Measurements from ENCODE around the gene ZFYVE28.

The ZFYVE28 gene

DNA sequence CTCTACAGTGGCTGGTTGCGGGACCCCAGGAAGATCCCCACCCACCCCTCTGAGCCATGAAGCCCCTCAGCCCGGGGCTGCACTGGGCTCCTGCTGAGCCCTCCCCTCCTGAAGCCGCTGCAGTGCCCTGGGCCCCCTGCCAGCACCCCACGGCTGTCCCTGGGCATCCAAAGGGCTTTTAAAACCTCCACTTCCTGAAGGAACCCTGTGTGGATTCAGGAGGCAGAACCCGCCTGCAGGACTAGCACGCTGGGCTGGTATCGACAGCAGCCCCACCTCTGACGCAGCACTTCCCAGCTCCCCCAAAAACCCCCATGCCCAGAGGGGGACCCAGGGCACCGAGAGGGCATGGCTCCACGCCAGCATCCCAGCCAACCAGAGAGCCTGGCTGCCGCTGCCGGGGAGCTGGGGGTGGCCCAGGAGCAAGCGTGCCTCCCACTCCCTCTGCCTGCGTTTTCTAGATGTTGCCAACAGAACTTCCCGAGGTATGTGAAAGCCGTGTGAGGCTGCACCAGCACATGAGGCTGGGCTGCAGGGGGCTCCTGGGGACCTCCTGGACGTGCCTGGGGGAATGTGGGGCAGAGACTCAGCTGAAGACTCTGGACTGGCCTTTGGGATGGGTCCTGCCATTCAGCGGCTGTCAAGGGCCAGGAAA is 162.8 kb downstream of the ZFYVE28 start:
- Histone ChIP-seq H3K9ac (ENCODE audit: low read depth in 1 of 2, low read length in 2 of 2) (no peak overlapping the region), H3K4me3 (ENCODE audit: low read length in 2 of 2) (no peak overlapping the region), H3K9me3 (ENCODE audit: control insufficient read depth in 2 of 2, low read length in 2 of 2) (no peaks in the 10 kb centered on the region), H3K27me3 (ENCODE audit: control insufficient read depth in 2 of 2, insufficient read depth in 2 of 2, low read length in 2 of 2) (no peaks in the 10 kb centered on the region), H3K27ac (ENCODE audit: low read depth in 2 of 2, low read length in 2 of 2) (peak overlapping the region; percentile 43 to 46), H3K36me3 (ENCODE audit: control insufficient read depth in 2 of 2, insufficient read depth in 2 of 2, low read length in 2 of 2) (peaks cover 37 to 48% of the 10 kb centered on the region in 2 donors), H3K4me1 (ENCODE audit: control insufficient read depth in 2 of 2, insufficient read depth in 2 of 2, low read length in 2 of 2) (peaks cover 11 to 12% of the 10 kb centered on the region in 2 donors)

DNA sequence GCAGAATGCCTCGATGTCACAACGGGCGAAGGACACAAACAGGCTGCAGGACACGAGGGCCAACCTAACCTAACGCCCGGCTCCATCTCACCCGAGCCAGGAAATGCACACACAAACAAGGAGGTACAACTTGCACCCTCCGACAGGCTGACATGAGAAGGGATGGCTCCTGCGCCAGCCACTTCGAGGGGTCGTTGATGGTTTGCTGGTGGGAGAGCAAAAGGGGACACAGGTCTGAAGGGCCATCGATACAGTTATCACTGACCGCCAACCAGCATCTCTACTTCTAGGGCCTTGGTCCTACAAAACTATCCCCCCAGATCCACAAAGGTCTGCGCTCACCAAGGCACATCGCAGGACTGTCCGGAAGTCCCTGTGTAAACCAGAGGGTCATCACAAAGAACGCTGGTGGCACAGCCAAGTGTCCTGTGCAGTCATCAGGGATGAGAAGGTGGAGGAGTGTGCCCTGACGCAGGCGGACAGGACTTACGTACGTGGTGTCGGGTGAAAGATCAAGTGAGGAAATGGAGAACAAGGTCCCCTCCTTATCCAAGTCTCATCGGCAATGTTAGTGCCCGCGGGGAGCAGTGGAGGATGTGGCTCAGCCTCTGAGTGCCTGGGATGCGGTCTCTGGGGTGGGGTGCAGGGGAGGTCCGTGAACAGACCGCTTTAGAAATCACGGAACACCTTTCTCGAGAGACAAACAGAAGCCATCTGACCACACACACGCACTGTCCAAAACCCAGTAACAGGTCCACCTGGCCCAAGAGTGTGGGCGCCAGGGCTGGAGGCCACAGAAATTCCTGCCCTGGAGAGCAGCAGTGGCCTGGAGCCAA is 163.6 kb downstream of the ZFYVE28 start:
- Histone ChIP-seq H3K27ac (ENCODE audit: low read depth in 2 of 2, low read length in 2 of 2) (no peak overlapping the region), H3K9me3 (ENCODE audit: control insufficient read depth in 2 of 2, low read length in 2 of 2) (no peaks in the 10 kb centered on the region), H3K36me3 (ENCODE audit: control insufficient read depth in 2 of 2, insufficient read depth in 2 of 2, low read length in 2 of 2) (peaks cover 45 to 49% of the 10 kb centered on the region in 2 donors), H3K9ac (ENCODE audit: low read depth in 1 of 2, low read length in 2 of 2) (no peak overlapping the region), H3K27me3 (ENCODE audit: control insufficient read depth in 2 of 2, insufficient read depth in 2 of 2, low read length in 2 of 2) (no peaks in the 10 kb centered on the region), H3K4me1 (ENCODE audit: control insufficient read depth in 2 of 2, insufficient read depth in 2 of 2, low read length in 2 of 2) (peaks cover 3 to 4% of the 10 kb centered on the region in 2 donors), H3K4me3 (ENCODE audit: low read length in 2 of 2) (no peak overlapping the region)

DNA sequence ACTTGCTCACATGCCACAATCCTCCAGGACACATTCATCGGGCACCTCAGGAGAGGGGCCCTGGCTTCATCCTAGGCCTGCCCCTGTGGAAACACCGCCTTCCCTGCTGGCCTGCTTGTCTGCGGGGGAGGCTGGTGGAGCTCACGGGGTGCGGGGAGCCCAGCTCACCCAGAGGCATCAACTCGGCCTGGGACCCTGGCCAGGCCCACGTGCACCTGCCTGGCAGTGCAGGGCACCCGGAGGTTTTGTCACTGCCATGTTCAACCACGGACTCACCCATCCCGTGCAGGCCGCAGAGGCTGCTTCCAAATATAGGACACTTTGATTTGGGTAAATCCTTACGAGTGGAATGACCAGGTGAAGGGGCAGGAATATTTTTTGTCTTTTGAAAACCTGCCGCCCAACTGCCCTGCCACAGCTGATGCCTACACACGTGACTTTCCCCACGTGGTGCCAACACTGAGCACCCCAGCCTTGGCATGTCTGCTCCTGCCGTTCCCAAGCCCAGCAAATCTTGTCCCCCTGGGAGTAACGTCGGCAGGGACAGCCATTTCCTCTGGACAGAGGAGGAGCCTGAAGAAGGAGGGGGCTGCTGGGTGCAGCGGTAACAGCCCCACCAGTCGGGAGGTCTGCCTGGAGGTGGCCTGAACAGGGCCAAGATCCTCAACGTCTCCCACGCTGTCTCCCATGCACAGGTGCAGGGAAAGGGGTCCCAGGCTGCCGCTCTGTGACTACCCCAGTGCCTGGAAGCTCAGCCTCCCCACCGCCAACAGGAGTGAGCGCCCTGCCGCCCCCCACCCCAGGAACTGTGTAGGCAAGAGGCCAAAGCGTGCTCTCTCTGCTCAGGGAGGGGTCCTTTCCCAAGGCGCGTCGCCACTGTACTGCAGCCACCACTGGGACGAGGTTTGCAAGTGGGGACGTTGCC is 165.0 kb downstream of the ZFYVE28 start:
- no peak overlapping the region for H3K9ac ChIP-seq (ENCODE audit: low read depth in 1 of 2, low read length in 2 of 2)
- no peaks in the 10 kb centered on the region for H3K9me3 ChIP-seq (ENCODE audit: control insufficient read depth in 2 of 2, low read length in 2 of 2)
- no peak overlapping the region for H3K4me3 ChIP-seq (ENCODE audit: low read length in 2 of 2)
- no peaks in the 10 kb centered on the region for H3K4me1 ChIP-seq (ENCODE audit: control insufficient read depth in 2 of 2, insufficient read depth in 2 of 2, low read length in 2 of 2)
- H3K27me3 ChIP-seq (ENCODE audit: control insufficient read depth in 2 of 2, insufficient read depth in 2 of 2, low read length in 2 of 2), result no peaks in the 10 kb centered on the region
- H3K36me3 ChIP-seq (ENCODE audit: control insufficient read depth in 2 of 2, insufficient read depth in 2 of 2, low read length in 2 of 2), result peaks cover 53 to 56% of the 10 kb centered on the region in 2 donors
- H3K27ac ChIP-seq (ENCODE audit: low read depth in 2 of 2, low read length in 2 of 2), result no peak overlapping the region

DNA sequence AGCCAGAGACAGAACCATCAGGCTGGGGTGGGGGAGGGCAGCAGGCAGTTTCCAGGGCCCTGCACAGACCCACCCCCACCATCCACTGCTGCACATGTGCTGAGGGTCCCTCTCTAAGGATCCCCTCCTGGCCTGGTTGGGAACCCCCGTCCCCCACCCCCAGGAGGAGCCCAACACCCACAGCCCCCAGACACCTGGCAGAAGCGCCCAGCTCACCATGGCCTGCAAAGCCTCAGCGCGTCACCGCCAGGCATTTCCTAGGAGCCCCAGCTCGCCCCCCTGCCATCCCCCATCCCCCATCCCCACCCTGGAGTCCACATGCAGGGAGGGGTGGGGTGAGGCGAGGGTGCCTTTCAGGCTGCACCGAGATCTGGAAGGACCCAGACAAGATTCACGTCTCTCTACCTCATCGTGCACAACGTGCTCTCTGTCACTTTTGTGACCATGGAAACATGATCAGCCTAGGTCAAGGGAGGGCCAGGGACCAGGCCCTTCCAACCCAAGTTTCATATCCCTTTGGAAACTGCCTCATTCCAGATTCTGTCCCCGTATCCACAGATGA is 165.8 kb downstream of the ZFYVE28 start:
- H3K27ac ChIP-seq (ENCODE audit: low read depth in 2 of 2, low read length in 2 of 2), result no peak overlapping the region
- H3K9ac ChIP-seq (ENCODE audit: low read depth in 1 of 2, low read length in 2 of 2), result no peak overlapping the region
- H3K27me3 ChIP-seq (ENCODE audit: control insufficient read depth in 2 of 2, insufficient read depth in 2 of 2, low read length in 2 of 2), result no peaks in the 10 kb centered on the region
- peaks cover 48 to 56% of the 10 kb centered on the region in 2 donors for H3K36me3 ChIP-seq (ENCODE audit: control insufficient read depth in 2 of 2, insufficient read depth in 2 of 2, low read length in 2 of 2)
- H3K4me3 ChIP-seq (ENCODE audit: low read length in 2 of 2), result no peak overlapping the region
- no peaks in the 10 kb centered on the region for H3K4me1 ChIP-seq (ENCODE audit: control insufficient read depth in 2 of 2, insufficient read depth in 2 of 2, low read length in 2 of 2)
- no peaks in the 10 kb centered on the region for H3K9me3 ChIP-seq (ENCODE audit: control insufficient read depth in 2 of 2, low read length in 2 of 2)

DNA sequence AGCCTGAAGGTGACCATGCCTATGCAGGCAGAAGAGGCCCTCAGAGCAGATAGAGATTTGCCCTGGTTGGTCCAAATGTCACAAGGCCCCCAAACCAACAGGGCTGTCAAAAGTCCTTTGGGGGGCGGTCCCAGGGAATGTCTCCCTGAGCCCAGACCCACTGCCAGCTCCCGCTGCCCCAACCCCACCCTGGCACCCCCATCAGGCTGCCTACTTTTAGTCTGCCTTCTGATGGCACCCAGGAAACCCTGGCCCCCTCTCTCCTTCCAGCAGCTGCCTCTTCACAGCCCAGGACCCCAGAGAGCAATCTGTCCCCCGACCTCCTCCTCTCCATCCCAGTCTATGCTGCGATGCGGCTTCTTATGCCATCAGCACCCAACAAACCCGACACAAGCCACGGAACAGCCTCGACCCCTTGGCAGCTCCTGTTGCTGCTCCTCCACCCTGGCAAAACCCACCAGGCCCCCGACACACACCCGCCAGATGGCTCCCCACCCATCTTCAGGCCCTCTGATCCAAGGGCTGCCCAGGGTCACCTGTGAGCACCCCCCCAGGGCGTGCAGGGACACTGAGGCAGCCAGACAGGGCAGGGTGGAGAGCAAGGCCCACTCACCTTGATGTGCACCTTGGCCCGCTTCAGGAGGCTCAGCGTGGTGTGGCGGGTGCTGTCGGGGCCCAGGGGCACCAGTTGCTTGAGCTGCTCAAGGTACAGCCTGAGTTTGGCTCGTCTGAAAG is 166.5 kb downstream of the ZFYVE28 start:
- Histone ChIP-seq H3K27ac (ENCODE audit: low read depth in 2 of 2, low read length in 2 of 2) (no peak overlapping the region), H3K9ac (ENCODE audit: low read depth in 1 of 2, low read length in 2 of 2) (no peak overlapping the region), H3K4me1 (ENCODE audit: control insufficient read depth in 2 of 2, insufficient read depth in 2 of 2, low read length in 2 of 2) (no peaks in the 10 kb centered on the region), H3K9me3 (ENCODE audit: control insufficient read depth in 2 of 2, low read length in 2 of 2) (no peaks in the 10 kb centered on the region), H3K4me3 (ENCODE audit: low read length in 2 of 2) (no peak overlapping the region), H3K36me3 (ENCODE audit: control insufficient read depth in 2 of 2, insufficient read depth in 2 of 2, low read length in 2 of 2) (peaks cover 42 to 56% of the 10 kb centered on the region in 2 donors), H3K27me3 (ENCODE audit: control insufficient read depth in 2 of 2, insufficient read depth in 2 of 2, low read length in 2 of 2) (no peaks in the 10 kb centered on the region)

DNA sequence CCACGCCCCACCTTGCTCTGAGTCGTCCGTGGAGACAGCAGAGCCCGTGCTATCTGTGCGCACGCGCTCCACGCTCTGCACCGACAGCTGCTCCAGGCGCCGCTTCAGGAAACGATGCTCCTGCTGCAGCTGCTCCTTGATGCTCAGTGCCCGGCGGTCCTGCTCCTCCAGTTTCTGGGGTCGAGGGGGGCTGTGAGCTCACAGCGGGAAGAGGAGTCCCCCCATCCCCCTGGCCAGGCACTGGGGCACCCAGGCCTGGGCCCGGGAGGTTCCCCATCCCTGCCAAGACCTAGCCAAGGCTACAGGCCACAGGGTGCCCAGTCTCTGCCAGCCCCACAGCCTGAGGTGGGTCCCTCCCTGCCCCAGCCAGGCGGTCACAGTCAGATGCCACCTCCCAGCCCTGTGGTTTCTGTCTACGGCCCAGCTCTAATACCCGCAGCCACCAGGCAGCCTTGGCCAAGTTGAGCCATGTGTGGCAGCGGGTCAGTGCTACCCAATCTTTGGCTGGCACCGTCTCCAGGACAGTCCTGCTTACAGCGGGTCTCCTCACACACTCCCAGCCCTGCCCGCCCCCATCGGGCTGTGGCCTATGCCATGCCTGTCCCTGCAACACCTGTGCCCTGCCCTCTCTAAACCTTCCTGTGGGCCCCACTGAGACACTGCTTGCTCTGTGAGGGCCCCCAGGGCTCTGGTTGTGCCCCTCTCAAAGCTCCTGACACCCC is 167.2 kb downstream of the ZFYVE28 start:
- H3K27me3 ChIP-seq (ENCODE audit: control insufficient read depth in 2 of 2, insufficient read depth in 2 of 2, low read length in 2 of 2), result no peaks in the 10 kb centered on the region
- no peaks in the 10 kb centered on the region for H3K4me1 ChIP-seq (ENCODE audit: control insufficient read depth in 2 of 2, insufficient read depth in 2 of 2, low read length in 2 of 2)
- H3K4me3 ChIP-seq (ENCODE audit: low read length in 2 of 2), result no peak overlapping the region
- no peak overlapping the region for H3K9ac ChIP-seq (ENCODE audit: low read depth in 1 of 2, low read length in 2 of 2)
- H3K36me3 ChIP-seq (ENCODE audit: control insufficient read depth in 2 of 2, insufficient read depth in 2 of 2, low read length in 2 of 2), result peaks cover 42 to 56% of the 10 kb centered on the region in 2 donors
- H3K9me3 ChIP-seq (ENCODE audit: control insufficient read depth in 2 of 2, low read length in 2 of 2), result no peaks in the 10 kb centered on the region
- H3K27ac ChIP-seq (ENCODE audit: low read depth in 2 of 2, low read length in 2 of 2), result no peak overlapping the region

DNA sequence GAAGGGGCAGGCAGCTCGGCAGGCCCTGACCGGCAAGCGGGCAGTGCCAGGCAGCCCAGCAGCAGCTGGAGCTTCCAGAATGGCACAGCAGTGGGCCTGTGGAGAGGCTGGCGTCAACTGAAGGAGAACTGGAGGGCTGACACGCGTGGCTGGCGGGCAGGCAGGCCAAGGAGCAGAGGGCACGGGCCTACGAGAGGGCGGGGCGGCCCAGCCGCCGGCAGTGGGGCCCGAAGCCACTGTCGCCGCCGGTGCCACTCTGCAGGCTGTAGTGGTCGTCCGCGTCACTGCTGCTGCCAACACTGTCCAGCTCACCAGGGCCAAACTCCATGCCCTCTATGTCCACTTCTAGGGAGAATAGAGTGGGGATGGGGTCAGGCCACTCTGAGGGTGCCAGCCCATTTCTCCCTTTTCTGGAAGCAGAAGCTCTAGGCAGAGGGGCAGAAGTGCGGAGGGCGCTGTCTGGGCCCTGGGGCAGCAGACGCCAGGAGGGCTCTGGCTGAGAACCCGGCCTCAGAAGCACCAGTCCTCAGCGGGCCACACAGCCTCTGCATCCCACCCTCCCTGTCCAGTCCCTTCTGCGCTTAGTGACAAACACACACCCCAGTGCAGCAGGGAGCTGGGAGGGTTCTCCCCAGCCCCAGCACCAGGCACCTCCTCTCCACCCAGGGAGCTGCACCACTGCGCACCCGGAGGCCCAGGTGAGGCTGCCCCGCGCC is 167.9 kb downstream of the ZFYVE28 start:
- H3K27me3 ChIP-seq (ENCODE audit: control insufficient read depth in 2 of 2, insufficient read depth in 2 of 2, low read length in 2 of 2), result no peaks in the 10 kb centered on the region
- no peaks in the 10 kb centered on the region for H3K4me1 ChIP-seq (ENCODE audit: control insufficient read depth in 2 of 2, insufficient read depth in 2 of 2, low read length in 2 of 2)
- no peaks in the 10 kb centered on the region for H3K9me3 ChIP-seq (ENCODE audit: control insufficient read depth in 2 of 2, low read length in 2 of 2)
- H3K36me3 ChIP-seq (ENCODE audit: control insufficient read depth in 2 of 2, insufficient read depth in 2 of 2, low read length in 2 of 2), result peaks cover 38 to 56% of the 10 kb centered on the region in 2 donors
- H3K9ac ChIP-seq (ENCODE audit: low read depth in 1 of 2, low read length in 2 of 2), result no peak overlapping the region
- H3K4me3 ChIP-seq (ENCODE audit: low read length in 2 of 2), result no peak overlapping the region
- H3K27ac ChIP-seq (ENCODE audit: low read depth in 2 of 2, low read length in 2 of 2), result no peak overlapping the region

DNA sequence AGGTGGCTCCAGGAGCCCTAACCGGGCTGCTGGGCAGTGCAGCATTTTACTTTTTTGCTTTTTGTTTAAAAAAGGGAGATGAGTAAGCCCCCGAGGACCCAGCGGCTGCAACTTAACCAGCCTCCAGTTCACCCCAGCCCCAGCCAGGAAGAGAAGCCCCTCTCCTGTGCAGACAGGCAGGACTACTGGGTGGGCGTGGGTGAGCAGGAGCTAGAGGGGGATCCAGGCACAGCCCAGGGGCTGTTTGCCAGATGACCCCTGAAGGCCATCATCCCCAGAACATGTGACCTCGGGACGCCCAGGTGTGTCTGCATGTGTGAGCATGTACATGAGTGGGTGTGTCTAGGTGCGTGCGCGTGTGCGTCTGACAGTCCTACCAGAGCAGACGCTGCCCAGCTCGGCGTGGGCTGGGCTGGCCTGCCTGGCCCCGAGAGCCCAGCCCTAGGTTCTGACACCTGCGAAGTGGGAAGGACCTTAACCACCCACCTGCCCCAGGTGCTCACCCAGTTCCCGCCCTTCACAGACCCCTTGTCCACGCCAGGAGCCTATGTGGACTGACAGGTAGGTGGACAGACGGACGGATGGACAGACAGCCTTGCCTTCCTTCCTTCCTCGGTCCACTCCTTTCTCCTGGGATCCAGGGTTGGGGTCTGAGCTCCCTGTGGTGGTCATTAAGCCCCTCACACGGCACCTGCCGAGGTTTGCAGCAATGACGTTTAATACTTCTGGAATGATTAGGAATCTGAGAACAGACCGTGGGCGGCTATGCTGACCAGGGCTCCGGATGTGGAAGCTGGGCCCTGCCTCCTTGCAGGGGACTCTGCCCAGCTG is 168.7 kb downstream of the ZFYVE28 start:
- Histone ChIP-seq H3K9ac (ENCODE audit: low read depth in 1 of 2, low read length in 2 of 2) (no peak overlapping the region), H3K4me3 (ENCODE audit: low read length in 2 of 2) (no peak overlapping the region), H3K9me3 (ENCODE audit: control insufficient read depth in 2 of 2, low read length in 2 of 2) (no peaks in the 10 kb centered on the region), H3K27ac (ENCODE audit: low read depth in 2 of 2, low read length in 2 of 2) (no peak overlapping the region), H3K27me3 (ENCODE audit: control insufficient read depth in 2 of 2, insufficient read depth in 2 of 2, low read length in 2 of 2) (no peaks in the 10 kb centered on the region), H3K36me3 (ENCODE audit: control insufficient read depth in 2 of 2, insufficient read depth in 2 of 2, low read length in 2 of 2) (peaks cover 32 to 50% of the 10 kb centered on the region in 2 donors), H3K4me1 (ENCODE audit: control insufficient read depth in 2 of 2, insufficient read depth in 2 of 2, low read length in 2 of 2) (peaks cover 0 to 4% of the 10 kb centered on the region in 2 donors)

Measured in mucosa of rectum (tissue), 2 donors.